Progenitor cell of endocrine pancreas (in vitro differentiated cells): ENCODE measurements around the gene FAM222B. TPM values are rescaled to one million over a fixed set of nuclear protein-coding genes. Genes with fewer than 3 reads are reported as not detected.

Source experiments
- DNase-seq: peaks from one replicate; pipeline ENCODE4 v3.0.0; 2021; ENCODE audit warnings: low spot score; ENCODE audit not compliant: unreplicated experiment
- H3K27ac Mint-ChIP-seq: 2 replicates; pipeline ENCODE4 v1.8.0; 2021; ENCODE audit warnings: mild to moderate bottlenecking, moderate library complexity, mixed read lengths
- H3K27me3 Mint-ChIP-seq: 2 replicates; pipeline ENCODE4 v1.8.0; 2021; ENCODE audit warnings: mixed read lengths
- H3K36me3 Mint-ChIP-seq: 2 replicates; pipeline ENCODE4 v1.8.0; 2022; ENCODE audit warnings: mixed read lengths; ENCODE audit not compliant: insufficient read depth
- H3K4me1 Mint-ChIP-seq: 2 replicates; pipeline ENCODE4 v1.8.0; 2021; ENCODE audit warnings: low read depth, mixed read lengths
- H3K4me3 Mint-ChIP-seq: 2 replicates; pipeline ENCODE4 v1.8.0; 2021; ENCODE audit warnings: low read depth, mild to moderate bottlenecking, moderate library complexity, mixed read lengths
- H3K9me3 Mint-ChIP-seq: 2 replicates; pipeline ENCODE4 v1.8.0; 2021; ENCODE audit warnings: low read depth, mixed read lengths
- total RNA-seq: library from RNA; stranded (reverse); gene quantifications from 2 replicates; pipeline ENCODE4 v1.2.1, GENCODE V29; 2021
- TF ChIP-seq, protein P1 (sequence below): fragments of 200-600 bp; sonication (generic); IDR thresholded peaks from one replicate; pipeline ENCODE4 v1.5.0; 2021; ENCODE audit warnings: antibody characterized with exemption, mild to moderate bottlenecking; ENCODE audit not compliant: unreplicated experiment

FAM222B gene
- total RNA-seq, 1 donor from 2014 or later: 58.7 TPM

DNA sequence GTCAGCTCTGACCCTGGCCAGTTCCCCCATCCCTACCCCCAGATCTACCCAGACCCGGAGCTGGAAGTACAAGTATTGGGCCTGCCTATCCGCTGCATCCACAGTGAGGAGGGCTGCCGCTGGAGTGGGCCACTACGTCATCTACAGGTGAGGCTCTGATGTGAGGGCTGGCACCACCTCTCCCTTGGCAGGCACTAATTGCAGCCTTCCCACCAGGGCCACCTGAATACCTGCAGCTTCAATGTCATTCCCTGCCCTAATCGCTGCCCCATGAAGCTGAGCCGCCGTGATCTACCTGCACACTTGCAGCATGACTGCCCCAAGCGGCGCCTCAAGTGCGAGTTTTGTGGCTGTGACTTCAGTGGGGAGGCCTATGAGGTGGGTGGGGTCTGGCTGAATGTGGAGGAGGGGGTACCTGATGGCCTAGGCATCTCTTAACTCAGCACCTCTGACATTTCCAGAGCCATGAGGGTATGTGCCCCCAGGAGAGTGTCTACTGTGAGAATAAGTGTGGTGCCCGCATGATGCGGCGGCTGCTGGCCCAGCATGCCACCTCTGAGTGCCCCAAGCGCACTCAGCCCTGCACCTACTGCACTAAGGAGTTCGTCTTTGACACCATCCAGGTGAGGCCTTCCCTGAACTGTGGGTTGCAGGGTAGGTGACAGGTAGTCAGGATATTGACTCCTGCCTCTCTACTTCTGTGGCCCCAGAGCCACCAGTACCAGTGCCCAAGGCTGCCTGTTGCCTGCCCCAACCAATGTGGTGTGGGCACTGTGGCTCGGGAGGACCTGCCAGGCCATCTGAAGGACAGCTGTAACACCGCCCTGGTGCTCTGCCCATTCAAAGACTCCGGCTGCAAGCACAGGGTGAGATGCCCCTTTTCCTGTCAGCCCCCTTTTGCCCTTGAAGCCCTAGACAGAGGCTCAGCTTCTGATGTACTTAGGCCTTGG is 94.5 kb downstream of the FAM222B start:
- TF ChIP-seq, protein P1, sequence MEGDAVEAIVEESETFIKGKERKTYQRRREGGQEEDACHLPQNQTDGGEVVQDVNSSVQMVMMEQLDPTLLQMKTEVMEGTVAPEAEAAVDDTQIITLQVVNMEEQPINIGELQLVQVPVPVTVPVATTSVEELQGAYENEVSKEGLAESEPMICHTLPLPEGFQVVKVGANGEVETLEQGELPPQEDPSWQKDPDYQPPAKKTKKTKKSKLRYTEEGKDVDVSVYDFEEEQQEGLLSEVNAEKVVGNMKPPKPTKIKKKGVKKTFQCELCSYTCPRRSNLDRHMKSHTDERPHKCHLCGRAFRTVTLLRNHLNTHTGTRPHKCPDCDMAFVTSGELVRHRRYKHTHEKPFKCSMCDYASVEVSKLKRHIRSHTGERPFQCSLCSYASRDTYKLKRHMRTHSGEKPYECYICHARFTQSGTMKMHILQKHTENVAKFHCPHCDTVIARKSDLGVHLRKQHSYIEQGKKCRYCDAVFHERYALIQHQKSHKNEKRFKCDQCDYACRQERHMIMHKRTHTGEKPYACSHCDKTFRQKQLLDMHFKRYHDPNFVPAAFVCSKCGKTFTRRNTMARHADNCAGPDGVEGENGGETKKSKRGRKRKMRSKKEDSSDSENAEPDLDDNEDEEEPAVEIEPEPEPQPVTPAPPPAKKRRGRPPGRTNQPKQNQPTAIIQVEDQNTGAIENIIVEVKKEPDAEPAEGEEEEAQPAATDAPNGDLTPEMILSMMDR: no peak
- Mint-ChIP-seq H3K36me3 (peaks cover 12% of the 10 kb centered on the region), H3K27me3 (no peaks in the 10 kb centered on the region), H3K9me3 (no peaks in the 10 kb centered on the region), H3K4me3 (no peak overlapping the region), H3K27ac (peak overlapping the region; percentile 99), H3K4me1 (peaks cover 27% of the 10 kb centered on the region)
- no peak for DNase-seq

DNA sequence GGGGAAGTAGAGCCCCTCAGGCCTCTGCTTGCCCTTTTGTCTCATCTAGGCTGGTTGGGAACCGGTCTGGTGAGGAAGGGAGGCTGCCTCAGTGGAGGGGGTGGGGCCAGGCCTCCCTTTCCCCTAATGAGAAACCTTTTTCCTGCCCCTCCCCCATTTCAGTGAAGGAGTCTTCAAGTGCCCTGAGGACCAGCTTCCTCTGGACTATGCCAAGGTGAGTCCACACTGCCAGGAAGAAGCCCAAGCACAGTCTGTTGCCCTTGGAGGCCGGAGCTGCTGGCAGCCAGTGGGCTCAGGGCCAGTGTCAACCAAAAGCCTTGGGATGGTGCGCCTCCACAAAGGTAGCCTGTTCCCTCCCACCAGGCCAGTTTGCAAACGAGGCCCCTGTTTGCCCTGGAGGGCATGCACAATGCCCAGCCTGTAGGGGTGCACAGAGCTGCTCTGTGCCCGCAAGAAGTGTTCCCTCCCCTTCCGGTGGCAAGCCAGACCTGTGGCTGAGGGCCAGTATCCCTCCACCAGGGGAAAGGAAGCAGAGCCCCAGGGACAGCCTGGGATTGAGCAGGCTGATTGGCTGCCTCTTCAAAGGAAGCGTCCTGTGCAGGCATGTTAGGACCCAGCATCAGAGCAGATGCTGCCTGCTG is 95.4 kb downstream of the FAM222B start:
- no peaks in the 10 kb centered on the region for H3K9me3 Mint-ChIP-seq
- H3K4me3 Mint-ChIP-seq: peak overlapping the region; percentile 91
- no peaks in the 10 kb centered on the region for H3K27me3 Mint-ChIP-seq
- TF ChIP-seq, protein P1: no peak
- no peak for DNase-seq
- peak overlapping the region; percentile 99 for H3K27ac Mint-ChIP-seq
- H3K4me1 Mint-ChIP-seq: peaks cover 28% of the 10 kb centered on the region
- H3K36me3 Mint-ChIP-seq: peaks cover 10% of the 10 kb centered on the region

DNA sequence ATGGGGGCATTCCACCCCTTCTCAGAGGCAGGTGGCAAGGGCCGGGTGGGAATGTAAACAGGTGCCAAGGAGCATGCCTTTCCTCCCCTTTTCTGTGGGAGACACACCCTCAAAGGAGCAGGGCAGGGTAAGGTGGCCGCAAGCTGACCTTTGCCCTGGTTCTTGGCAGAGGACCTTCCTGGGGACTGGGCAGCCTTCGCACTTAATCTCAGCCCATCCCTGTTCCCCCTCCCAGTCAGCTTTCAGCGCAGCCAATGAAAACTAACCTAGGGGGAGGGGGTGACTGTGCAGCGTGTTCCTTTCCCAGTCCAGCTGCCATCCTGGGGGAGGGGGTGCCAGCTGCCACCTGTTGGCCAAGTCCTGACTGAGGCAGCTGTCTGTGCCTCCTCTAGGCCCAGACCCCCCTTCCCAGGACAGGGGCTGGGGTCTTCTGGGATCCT is 96.0 kb downstream of the FAM222B start:
- Mint-ChIP-seq H3K36me3 (peaks cover 10% of the 10 kb centered on the region), H3K4me3 (peak overlapping the region; percentile 91), H3K27me3 (no peaks in the 10 kb centered on the region), H3K27ac (peak overlapping the region; percentile 99), H3K9me3 (no peaks in the 10 kb centered on the region), H3K4me1 (peaks cover 28% of the 10 kb centered on the region)
- TF ChIP-seq, protein P1: no peak
- DNase-seq: no peak

DNA sequence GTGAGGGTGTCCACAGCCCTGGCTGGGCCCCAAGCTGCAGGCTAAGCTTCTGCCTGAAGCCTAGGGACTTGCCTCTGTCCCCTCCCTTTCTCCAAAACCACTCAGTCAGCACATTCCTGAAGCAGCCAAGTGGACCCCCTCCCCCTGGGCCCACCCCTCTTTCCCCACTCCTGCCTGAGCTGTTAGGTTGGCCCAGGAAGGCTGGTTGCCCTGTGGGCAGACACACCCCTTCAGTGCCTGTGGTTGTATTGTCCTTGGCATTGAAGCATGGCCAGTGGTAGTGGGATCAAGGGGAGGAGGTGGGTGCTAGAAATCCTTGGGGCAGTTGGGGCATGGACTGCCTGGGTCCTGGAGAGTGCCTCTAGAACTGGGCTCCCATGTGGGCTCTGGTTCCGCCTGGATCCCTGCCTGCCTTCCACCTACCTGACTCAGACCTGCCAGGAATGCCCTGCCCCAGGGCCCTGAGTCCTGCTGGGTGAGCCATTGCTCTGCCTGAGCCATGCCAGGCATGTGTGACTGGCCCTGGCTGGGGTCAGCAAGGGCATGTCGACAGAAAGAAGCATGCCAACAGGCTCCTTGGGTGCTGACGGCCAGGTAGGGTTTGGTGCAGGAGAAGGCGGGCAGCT is 96.7 kb downstream of the FAM222B start:
- no peak for DNase-seq
- H3K4me1 Mint-ChIP-seq: peaks cover 28% of the 10 kb centered on the region
- H3K4me3 Mint-ChIP-seq: peak overlapping the region; percentile 91
- TF ChIP-seq, protein P1: no peak
- peak overlapping the region; percentile 99 for H3K27ac Mint-ChIP-seq
- H3K27me3 Mint-ChIP-seq: no peaks in the 10 kb centered on the region
- peaks cover 10% of the 10 kb centered on the region for H3K36me3 Mint-ChIP-seq
- no peaks in the 10 kb centered on the region for H3K9me3 Mint-ChIP-seq
